Pons (tissue), 1 donor: ENCODE results near the gene GNAI2.
"Not testable (repeated sequence)": the region's sequence is repeated elsewhere in the genome, so short reads cannot be mapped to it uniquely, and the experiment has no call there.

ENCODE experiments used
- DNase-seq: peaks from one replicate; pipeline ENCODE4 v3.0.0-alpha.2; 2016; ENCODE audit warnings: low spot score

Gene GNAI2

DNA sequence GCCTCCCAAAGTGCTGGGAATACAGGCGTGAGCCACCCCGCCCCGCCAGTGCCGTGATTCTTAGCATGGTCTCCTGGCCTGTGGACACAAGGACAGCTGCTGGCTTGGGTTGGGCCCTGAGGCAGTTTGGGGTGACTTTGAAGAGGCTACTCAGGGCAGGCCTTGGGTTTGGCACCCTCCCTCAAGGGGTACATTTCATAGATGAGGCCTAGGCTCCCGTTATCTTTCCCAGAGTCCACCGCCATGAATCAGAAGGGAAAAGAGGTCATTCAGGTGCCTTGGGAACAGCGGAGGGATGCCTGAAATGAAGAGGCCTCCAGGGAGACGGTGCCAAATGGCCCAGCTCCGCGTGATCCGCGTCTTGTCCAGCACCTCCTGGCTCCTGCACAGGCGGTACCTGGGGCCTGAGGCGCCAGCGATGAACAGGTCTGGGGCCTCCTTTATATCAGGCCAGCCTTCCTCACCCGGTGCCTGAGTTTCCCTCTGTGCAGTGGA lies 9.3 kb downstream of the GNAI2 start:
- no peak for DNase-seq

GRCh38 chr3:50245831-50246516 lies 10.0 kb downstream of the GNAI2 start:
- peak; percentile 79 for DNase-seq

DNA sequence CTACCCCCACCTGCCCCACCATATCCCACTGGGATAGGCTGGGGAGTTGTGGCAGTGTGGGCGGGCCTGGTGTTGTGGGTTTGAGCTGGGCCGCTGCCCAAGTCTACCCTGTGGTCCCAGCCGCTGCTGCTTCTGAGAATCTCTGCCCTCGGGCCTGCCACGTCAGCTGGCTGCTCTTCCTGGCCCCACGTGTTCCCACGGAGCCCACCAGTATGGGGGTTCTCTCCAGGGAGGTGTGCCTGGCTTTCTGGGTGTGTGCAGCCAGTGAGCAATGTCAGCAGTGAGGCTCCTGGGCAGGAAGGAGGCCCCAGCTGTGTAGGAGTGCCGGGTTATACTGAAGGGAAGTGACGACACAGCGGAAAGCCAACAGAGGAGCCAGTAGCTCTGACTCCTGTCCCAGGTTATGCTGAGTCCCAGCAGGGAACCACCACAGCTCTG lies 10.5 kb downstream of the GNAI2 start:
- DNase-seq = no peak

DNA sequence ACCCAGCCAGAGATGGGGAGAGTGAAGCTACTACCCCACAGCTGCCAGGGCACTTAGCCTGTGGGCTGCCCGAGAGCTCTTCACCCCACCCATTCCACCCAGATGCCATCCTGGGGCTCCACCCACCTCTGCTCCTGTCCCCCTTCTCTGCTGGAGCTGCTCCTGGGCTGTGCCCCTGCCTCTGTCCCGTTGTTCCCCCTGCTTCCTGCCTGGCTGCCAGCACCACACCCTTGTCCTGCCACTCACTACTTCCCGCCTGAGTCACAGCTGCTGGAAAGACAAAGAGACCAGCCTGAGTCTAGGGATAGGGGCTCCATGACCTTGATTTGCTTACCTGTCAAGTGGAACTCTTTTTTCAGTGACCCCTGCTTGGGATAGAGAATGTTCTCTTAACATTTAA lies 12.4 kb downstream of the GNAI2 start:
- no peak for DNase-seq

DNA sequence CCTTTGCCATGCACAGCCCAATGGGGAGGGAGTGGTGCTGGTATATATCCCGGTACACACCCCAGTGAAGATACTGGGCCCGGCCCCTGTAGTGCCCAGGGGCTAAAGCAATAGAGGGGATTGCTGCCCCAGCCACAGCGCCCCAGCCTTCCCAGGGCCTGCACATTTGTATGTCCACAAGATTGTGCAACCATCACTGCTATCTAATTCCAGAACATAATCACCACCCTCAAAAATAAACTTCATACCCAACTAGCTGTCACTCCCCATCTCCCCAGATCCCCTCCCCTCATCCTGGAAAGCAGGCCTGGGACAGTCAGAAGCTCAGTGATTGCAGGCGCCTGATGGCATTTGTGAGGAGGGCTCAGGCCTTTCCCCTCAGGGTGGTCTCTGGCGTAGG lies 13.5 kb downstream of the GNAI2 start:
- no peak for DNase-seq

GRCh38 chr3:50250514-50250913 lies 14.5 kb downstream of the GNAI2 start:
- no peak for DNase-seq

DNA sequence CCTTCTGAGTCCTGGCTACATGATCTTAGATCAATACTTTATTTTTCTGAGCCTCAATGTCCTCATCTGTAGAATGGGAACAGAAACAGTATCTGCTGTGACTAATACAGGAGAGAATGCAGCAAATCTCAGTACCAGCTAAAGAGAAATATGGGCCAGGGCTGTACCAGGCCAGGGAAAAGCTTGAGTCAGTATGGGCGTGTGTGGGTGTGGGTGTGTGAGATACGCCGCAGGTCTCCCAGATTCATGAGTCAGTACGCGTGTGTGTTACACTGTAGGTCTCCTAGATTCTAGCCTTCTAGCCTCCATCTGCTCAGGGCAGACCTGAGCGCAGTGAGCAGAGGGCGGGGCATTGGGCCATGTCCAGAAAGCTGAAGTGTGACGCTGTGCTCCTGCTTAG lies 15.2 kb downstream of the GNAI2 start:
- DNase-seq = no peak

- no peak for DNase-seq
Measured at GRCh38 chr3:50254577-50255250, 18.7 kb downstream of the GNAI2 start.

- DNase-seq = no peak
Measured at GRCh38 chr3:50255251-50255615, 19.2 kb downstream of the GNAI2 start.

DNA sequence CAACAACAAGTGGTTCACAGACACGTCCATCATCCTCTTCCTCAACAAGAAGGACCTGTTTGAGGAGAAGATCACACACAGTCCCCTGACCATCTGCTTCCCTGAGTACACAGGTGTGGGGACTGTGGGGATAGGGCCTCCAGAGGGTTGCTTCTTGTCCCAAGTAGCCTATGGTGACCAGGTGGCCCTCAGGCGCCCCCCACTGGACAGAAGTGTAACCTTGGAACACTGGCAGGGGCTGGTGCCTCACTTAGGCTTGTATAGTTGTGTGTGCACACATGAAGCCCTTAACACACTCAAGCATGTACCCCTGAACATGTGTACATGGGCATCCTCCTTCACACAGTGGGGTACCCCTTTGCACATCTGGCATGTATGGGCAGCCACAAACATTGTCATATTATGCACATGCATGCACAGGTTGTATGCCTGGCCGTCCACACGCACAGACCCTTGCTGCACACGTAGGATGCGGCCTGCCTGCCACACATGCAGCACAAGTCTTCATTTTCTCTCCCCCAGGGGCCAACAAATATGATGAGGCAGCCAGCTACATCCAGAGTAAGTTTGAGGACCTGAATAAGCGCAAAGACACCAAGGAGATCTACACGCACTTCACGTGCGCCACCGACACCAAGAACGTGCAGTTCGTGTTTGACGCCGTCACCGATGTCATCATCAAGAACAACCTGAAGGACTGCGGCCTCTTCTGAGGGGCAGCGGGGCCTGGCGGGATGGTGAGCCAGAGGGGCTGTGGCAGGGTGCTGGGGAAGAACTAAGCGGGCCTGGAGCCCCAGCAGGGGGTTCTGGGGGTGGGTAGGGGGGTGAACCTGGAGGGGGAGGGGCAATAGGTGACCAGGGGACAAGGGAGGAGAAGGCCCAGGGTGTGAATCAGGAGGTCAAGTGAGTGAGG lies 21.2 kb downstream of the GNAI2 start:
- no peak for DNase-seq

DNA sequence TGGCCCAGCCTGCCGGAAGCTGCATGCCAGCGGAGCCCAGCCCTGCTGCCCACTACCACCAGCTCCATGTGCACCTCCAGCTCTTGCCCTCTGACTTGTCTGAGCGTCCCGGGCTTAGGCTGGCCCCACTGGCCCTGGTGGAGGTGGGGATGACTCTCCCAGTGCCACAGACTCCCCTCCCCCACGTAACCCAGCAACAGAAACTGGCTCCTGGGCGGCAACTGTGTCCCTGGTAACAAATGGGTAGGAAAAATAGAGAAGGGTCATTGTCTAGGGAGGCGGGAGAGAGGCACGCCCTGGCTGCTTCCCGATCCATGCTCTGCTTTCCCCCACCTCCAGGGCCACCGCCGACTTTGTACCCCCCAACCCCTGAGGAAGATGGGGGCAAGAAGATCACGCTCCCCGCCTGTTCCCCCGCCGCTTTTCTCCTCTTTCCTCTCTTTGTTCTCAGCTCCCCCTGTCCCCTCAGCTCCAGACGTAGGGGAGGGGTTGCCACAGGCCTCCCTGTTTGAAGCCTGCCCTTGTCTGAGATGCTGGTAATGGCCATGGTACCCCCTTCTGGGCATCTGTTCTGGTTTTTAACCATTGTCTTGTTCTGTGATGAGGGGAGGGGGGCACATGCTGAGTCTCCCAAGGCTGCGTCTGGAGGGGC lies 22.2 kb downstream of the GNAI2 start:
- DNase-seq = no peak

DNA sequence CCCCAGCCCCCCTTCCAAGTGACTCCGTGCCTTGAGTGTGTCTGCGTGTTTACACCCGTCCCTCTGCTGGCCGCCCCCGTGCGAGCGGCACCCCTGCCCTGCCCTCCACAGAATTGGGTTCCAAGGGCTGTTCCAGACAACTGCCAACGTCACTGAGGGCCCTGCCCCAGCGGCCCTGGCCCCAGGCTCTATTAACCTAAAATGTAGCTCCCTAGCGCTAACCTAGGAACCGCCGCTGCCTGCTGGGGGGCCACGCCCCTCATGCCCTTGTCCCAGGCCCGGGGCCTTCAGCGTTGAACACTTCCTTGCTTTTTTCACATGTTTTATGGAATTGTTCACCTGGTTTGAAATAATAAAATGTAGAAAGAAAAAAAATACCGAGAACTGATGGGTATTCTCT lies 23.0 kb downstream of the GNAI2 start:
- no peak for DNase-seq

DNA sequence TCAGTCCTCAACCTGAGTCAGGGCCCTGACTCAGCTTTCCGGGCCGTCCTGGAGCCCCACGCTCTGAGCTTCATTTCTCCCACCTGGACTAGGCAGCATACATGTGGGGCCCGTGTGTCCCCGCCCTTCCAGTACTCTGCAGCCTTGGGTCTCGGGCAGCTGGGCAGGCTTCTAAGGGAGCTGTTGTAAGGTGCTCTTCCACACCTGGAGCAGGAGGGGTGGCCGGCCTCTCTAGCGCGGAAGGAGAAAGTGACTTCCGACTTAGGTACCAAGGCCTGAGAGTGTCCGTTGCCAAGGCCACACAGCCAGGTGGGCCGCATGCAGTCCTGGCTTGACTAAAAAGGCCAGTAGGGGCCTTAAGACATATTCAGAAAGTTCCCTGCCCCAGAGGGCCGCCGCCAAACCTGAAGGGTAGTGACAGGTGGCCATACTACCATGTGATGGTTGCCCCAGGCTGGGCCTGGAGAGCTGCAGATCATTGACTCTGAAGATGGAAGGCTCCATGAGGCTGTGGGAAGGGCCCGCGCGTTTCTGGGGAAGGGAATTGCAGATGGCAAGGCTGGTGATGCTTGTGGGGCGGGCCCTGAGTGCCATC lies 23.5 kb downstream of the GNAI2 start:
- no peak for DNase-seq

DNA sequence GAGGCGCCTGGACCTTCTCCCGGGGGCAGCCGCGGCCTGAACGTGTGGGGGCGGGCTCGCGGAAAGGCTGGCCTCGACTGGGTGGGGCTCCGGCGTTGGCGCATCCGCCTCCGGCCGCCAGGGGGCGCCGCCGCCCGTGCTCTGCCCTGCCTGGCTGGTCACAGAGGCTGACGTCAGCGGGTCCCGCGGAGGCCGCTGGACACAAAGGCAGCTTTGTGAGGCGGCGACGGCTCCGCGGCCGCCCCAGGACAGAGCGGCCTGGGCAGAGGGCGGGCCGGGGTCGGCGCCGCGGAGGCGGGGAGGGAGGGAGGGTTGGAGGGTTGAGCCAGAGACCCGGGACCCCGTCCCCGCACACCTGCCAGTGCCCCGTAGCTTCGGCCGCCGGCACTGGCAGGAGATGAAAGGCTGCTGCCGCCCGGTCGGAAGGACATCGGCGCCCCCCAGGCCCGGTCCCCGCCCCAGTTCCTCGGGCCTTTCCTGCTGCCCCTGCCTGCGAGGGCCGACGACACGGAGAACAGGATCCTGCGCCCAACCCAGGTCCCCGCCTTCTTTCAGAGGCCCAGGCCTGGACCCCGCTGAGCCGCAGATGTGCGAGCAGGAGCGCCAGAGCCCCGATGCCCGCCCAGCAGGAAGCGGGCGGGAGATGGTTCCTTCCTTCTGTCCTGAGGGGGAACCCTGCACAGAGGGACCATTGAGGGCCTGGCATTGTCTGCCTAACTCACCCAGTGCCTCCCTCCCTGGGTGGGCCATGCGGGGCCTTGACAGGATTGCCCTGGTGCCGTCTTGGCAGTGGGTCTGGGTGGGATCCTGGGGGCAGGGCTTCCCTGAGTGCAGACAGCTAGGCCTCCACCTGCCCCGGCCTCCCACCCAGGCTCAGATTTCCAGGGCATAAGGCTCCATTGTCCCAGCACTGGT lies 24.3 kb downstream of the GNAI2 start:
- DNase-seq = peak; percentile 94

DNA sequence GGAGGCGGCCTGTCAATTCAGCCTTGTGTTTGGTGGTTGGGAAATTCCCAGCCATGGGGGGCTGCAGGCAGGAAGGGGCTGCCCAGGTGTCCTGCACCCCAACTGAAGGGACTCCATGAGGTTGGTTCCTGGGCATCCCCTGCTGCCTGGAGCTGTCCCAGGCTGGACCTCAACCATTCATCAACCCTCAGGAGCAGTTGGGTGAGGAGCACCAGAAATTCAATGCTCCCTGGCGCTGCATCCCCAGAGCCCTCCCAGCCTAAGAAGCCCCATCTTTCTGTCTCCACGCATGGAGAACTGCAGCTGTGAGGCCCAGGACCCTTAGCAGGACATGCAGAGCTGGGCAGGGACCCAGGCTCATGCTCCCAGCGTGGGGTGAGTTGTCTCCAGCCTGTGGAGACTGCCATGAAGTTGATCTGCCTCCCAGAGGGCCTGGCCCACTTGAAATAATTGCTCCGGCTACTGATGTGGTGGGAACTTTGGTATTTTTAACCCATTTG lies 25.0 kb downstream of the GNAI2 start:
- DNase-seq = no peak

- DNase-seq = no peak
Measured at GRCh38 chr3:50261505-50261904, 25.5 kb downstream of the GNAI2 start.

DNA sequence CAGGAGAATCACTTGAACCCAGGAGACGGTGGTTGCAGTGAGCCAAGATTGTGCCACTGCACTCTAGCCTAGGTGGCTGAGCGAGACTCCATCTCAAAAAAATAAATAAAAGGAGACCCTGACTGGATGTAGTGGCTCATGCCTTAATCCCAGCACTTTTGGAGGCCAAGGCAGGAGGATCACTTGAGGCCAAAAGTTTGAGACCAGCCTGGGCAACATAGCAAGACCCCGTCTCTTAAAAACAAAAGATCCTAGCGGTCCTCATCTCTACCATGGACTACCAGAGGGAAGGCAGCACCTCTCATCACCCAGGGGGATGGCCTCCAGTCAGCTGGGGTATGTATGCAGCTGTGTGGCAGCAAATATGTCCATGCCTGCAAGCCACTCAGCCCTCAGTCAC lies 26.2 kb downstream of the GNAI2 start:
- DNase-seq = not testable (repeated sequence)

GRCh38 chr3:50262778-50263177 lies 26.8 kb downstream of the GNAI2 start:
- DNase-seq = no peak

DNA sequence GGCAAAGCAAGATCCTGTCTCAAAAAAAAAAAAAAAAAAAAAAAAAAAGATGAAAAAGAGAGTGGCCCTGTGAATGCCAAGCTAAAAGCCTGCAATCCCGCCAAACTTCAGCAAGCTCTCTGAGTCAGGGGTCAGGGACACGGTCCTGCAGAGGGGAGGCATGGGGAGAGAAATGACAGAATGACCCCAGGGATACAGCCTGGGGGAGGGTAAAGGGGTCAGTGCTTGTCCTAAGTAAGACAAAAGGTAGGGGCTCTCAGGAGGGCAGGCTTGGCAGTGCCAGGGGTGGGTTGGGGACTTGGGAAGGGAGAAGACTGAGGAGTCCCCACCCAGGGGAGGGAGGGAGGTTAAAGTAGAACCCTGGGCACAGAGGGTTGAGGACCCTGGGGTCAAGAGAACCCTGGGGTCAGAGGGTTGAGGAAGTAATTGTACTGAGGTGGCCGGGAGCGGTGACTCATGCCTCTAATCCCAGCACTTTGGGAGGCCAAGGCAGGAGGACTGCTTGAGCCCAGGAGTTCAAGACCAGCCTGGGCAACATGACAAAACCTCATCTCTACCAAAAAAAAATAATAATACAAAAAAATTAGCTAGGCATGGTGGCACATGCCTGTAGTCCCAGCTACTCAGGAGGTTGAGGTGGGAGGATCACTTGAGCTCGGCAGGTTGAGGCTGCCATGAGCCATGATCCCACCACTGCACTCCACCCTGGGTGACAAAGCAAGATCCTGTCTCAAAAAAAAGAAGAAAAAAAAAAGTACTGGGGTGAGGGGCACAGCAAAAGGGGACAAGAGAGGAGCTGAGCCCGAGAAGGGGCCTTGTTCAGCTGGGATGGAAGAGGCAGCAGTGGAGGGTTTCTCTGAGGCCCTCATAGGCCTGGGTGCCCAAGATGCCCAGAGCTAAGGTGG lies 27.7 kb downstream of the GNAI2 start:
- DNase-seq = no peak
